PFSK-1 (cell line): ENCODE results near the gene UST.

Experiments used
- FOXP2 ChIP-seq: optimal IDR thresholded peaks from 2 replicates; pipeline ENCODE3; 2011; ENCODE audit warnings: borderline replicate concordance, control low read depth, inconsistent platforms; ENCODE audit not compliant: insufficient read depth; ENCODE audit errors: extremely low read length, extremely low read depth
- POLR2AphosphoS5 ChIP-seq: IDR thresholded peaks from 2 replicates; pipeline ENCODE4 v1.6.1; 2012; ENCODE audit warnings: low read depth, mild to moderate bottlenecking, control low read depth, low read length, moderate library complexity
- SIN3A ChIP-seq: IDR thresholded peaks from 2 replicates; pipeline ENCODE4 v1.6.1; 2012; ENCODE audit warnings: mild to moderate bottlenecking, low read length, moderate library complexity, borderline replicate concordance; ENCODE audit not compliant: insufficient read depth
- TAF1 ChIP-seq: IDR thresholded peaks from 2 replicates; pipeline ENCODE4 v1.6.1; 2012; ENCODE audit warnings: low read length, control low read depth, borderline replicate concordance; ENCODE audit not compliant: insufficient read depth
- TF ChIP-seq, protein P1 (sequence below), 2 experiments: IDR thresholded peaks; 2 replicates each; pipeline versions ENCODE4 v1.6.1 to v1.8.0; 2011 to 2012; ENCODE audit warnings: low read depth in 2 of 2, low read length in 2 of 2, control low read depth in 1 of 2, inconsistent platforms in 1 of 2, mild to moderate bottlenecking in 1 of 2, moderate library complexity in 1 of 2; ENCODE audit not compliant: insufficient read depth in 1 of 2

DNA sequence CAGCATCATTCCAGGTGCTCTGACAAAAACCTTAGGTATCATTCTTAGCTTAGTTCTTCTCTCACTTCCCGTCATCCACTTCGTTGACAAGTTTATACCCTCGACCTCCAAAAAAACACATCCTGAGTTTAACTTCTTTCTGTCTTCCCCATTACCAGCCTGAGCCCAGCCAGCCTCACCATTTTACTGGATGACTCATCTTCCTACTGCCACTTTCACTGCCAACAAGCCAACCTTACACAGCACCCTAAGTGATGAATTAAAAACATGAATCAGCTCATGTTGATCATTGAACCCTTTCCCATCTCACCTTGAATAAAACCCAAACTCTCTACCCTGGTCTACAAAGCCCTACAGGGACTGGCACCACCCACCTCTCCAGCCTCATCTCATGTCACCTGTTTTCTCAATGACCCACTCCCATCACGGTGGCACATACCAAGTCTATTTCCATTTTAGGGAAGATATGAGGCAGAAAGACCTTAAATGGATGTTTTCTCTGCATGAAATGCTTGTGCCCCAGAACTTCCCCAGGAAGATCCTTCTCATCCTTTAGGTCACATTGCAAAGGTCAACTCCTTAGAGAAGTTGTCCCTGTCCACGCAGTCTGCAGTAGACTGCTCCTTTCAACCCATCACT, 9.9 kb upstream of the UST start:
- no peak for TF ChIP-seq POLR2AphosphoS5
- no peak for TF ChIP-seq TAF1
- TF ChIP-seq, protein P1, sequence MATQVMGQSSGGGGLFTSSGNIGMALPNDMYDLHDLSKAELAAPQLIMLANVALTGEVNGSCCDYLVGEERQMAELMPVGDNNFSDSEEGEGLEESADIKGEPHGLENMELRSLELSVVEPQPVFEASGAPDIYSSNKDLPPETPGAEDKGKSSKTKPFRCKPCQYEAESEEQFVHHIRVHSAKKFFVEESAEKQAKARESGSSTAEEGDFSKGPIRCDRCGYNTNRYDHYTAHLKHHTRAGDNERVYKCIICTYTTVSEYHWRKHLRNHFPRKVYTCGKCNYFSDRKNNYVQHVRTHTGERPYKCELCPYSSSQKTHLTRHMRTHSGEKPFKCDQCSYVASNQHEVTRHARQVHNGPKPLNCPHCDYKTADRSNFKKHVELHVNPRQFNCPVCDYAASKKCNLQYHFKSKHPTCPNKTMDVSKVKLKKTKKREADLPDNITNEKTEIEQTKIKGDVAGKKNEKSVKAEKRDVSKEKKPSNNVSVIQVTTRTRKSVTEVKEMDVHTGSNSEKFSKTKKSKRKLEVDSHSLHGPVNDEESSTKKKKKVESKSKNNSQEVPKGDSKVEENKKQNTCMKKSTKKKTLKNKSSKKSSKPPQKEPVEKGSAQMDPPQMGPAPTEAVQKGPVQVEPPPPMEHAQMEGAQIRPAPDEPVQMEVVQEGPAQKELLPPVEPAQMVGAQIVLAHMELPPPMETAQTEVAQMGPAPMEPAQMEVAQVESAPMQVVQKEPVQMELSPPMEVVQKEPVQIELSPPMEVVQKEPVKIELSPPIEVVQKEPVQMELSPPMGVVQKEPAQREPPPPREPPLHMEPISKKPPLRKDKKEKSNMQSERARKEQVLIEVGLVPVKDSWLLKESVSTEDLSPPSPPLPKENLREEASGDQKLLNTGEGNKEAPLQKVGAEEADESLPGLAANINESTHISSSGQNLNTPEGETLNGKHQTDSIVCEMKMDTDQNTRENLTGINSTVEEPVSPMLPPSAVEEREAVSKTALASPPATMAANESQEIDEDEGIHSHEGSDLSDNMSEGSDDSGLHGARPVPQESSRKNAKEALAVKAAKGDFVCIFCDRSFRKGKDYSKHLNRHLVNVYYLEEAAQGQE (IDR thresholded peaks at IDR 0.05; ENCODE audit: insufficient read depth in 1 of 2, low read depth in 2 of 2, low read length in 2 of 2) = no peak
- TF ChIP-seq SIN3A = no peak
- TF ChIP-seq FOXP2 = no peak
